Measurements from ENCODE around the gene EFR3B.

EFR3B gene

DNA sequence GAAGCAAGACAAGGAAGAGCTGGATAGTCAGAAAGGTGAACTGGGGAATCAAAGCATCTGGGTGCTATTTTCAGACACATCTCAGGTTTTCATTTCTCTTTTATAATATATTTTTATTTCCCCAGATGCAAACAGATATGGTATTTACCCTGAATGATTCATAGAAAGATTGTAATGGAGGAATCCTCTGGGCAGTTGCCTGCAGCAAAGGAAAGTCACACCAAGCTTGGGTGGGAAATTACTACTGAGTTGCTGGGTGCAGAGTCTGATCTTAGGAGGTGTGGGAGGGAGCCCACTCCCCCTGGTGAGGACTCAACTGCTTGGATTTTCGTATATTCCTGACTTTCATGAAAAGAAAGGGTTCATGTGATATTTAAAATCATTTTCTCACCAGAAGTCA lies 2.1 kb downstream of the EFR3B start:
- DNase-seq (ENCODE audit: insufficient read length, low spot score) (no peak), FAIRE-seq (no peak)
- TF ChIP-seq PAX5 (IDR thresholded peaks at IDR 0.05; ENCODE audit: insufficient read depth, low read length, severe bottlenecking) (no peak), POU2F2 (IDR thresholded peaks at IDR 0.05; ENCODE audit: low read depth, low read length) (no peak), SPI1 (IDR thresholded peaks at IDR 0.05; ENCODE audit: low read depth, low read length) (no peak), TAF1 (IDR thresholded peaks at IDR 0.05; ENCODE audit: low read depth, low read length) (no peak), POLR2AphosphoS5 (IDR thresholded peaks at IDR 0.05; ENCODE audit: low read depth, low read length) (no peak), POLR2A (IDR thresholded peaks at IDR 0.05; ENCODE audit: low read depth, low read length) (no peak)

DNA sequence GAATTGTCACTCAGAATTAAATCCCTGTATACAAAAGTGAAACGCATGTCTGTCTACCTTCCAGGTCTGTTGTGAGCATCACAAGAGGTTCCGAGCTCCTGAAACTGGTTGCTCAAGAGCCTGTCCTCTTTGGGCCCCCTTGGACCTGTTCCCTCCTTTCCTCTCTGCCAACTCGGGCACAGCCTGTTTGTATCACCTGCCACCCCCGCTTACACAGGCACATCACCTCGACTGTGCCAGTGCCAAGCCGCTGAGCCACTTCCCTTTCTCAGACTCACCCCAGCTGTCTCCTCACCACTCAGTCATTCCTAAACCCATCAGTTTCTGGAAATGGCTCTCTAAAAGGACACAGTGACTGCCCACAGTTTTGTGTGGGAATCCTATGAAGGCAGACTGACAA lies 3.1 kb downstream of the EFR3B start:
- FAIRE-seq = peak; percentile 72

DNA sequence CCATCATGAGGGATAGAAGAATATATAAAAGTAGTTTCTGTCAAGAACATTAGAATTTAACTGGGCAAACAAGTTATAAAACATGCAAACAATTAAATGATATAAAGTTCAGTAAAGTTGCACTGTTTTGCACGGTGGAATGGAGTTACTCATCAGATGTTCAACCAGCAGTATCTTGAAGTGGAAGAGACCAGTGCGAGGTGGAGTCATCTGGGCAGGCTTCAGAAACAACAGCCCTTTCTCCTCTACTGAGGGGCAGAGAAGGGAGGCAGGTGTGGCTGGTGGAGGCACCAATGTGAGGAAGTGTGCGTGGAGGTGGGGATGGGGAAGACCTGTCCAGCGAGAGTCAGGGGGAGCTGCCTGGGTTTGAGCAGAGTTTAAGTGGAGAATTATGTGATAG lies 7.5 kb downstream of the EFR3B start:
- DNase-seq (ENCODE audit: insufficient read length, low spot score) = no peak
- peak; percentile 20 for FAIRE-seq
- TF ChIP-seq SPI1 (IDR thresholded peaks at IDR 0.05; ENCODE audit: low read depth, low read length) (no peak), TAF1 (IDR thresholded peaks at IDR 0.05; ENCODE audit: low read depth, low read length) (no peak)

More for the DNA sequence above, 3.1 kb downstream of the EFR3B start:
- TF ChIP-seq POLR2A (IDR thresholded peaks at IDR 0.05; ENCODE audit: low read depth, low read length) (no peak), SPI1 (IDR thresholded peaks at IDR 0.05; ENCODE audit: low read depth, low read length) (peak; percentile 76)
- DNase-seq (ENCODE audit: insufficient read length, low spot score) = no peak

DNA sequence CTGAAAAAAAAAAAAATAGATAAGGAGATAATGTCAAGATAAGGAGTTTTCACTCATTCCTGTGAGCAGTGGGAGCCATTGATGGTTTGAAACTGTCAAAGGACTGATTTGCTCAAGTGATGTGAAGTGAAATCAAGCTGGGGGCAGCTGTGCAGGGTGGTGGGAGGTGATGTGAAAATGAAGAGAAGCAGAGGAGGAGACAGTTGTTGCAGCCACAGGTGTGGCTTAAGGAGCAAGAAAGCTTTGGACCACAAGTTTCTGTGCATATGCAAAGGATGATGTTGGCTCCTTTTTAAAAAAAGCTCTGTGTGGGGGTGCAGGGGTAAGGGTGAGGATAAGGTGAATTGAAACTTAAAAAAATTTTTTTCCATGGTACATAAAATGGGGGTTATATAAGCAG lies 8.3 kb downstream of the EFR3B start:
- TF ChIP-seq POU2F2 (IDR thresholded peaks at IDR 0.05; ENCODE audit: low read depth, low read length) = peak; percentile 83; the same call in 1 of the 2 replicates
- no peak for TF ChIP-seq SPI1 (IDR thresholded peaks at IDR 0.05; ENCODE audit: low read depth, low read length)
- FAIRE-seq (peak; percentile 97), DNase-seq (ENCODE audit: insufficient read length, low spot score) (peak; percentile 39)

DNA sequence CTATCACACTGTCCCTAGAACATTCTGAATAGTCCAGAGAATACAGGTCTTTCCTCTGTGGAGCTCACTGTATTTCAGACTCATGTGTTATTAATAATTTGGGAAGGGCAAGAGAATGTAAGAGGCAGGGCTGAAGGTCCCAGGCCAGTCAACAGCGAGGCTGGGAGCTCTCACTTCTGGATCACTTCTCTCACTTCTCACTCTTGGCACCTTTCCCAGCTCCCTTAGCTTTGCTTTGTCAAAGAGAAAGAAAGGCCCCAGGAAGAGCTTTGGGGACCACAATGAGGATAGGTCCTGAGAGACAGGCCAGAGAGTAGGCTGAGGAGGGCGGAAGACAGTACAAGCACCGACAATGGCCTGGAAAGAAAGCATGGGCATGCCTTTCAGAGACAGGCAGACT lies 11.2 kb downstream of the EFR3B start:
- FAIRE-seq (no peak), DNase-seq (ENCODE audit: insufficient read length, low spot score) (no peak)
- TF ChIP-seq POLR2A (IDR thresholded peaks at IDR 0.05; ENCODE audit: low read depth, low read length) = no peak
- TF ChIP-seq POLR2AphosphoS5 (IDR thresholded peaks at IDR 0.05; ENCODE audit: low read depth, low read length) = no peak
- no peak for TF ChIP-seq PAX5 (IDR thresholded peaks at IDR 0.05; ENCODE audit: insufficient read depth, low read length, severe bottlenecking)
- no peak for TF ChIP-seq TAF1 (IDR thresholded peaks at IDR 0.05; ENCODE audit: low read depth, low read length)
- no peak for TF ChIP-seq POU2F2 (IDR thresholded peaks at IDR 0.05; ENCODE audit: low read depth, low read length)
- TF ChIP-seq SPI1 (IDR thresholded peaks at IDR 0.05; ENCODE audit: low read depth, low read length) = no peak

DNA sequence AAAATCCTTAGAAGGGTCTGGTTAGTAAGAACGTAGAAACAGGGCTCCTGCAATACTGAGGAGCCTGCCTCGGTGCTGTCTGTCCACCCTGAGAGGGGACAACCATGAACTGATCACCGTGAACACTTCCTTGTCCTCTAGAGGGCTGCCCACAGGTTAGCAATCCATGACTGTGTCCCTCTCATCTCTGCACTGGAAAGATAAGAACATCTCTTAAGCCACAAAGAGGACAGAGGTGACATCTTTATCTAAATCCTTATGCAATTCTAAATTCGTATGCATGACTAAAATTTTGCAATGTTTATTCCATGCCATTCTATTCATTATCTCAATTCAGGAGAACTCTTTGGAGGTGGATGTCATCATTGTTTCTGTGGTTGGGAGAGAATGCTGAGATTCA lies 12.8 kb downstream of the EFR3B start:
- TF ChIP-seq SPI1 (IDR thresholded peaks at IDR 0.05; ENCODE audit: low read depth, low read length) = no peak
- TF ChIP-seq POLR2AphosphoS5 (IDR thresholded peaks at IDR 0.05; ENCODE audit: low read depth, low read length) = no peak
- no peak for TF ChIP-seq POLR2A (IDR thresholded peaks at IDR 0.05; ENCODE audit: low read depth, low read length)
- TF ChIP-seq POU2F2 (IDR thresholded peaks at IDR 0.05; ENCODE audit: low read depth, low read length) = no peak
- TF ChIP-seq PAX5 (IDR thresholded peaks at IDR 0.05; ENCODE audit: insufficient read depth, low read length, severe bottlenecking) = no peak
- TF ChIP-seq TAF1 (IDR thresholded peaks at IDR 0.05; ENCODE audit: low read depth, low read length) = no peak
- FAIRE-seq (no peak), DNase-seq (ENCODE audit: insufficient read length, low spot score) (no peak)

DNA sequence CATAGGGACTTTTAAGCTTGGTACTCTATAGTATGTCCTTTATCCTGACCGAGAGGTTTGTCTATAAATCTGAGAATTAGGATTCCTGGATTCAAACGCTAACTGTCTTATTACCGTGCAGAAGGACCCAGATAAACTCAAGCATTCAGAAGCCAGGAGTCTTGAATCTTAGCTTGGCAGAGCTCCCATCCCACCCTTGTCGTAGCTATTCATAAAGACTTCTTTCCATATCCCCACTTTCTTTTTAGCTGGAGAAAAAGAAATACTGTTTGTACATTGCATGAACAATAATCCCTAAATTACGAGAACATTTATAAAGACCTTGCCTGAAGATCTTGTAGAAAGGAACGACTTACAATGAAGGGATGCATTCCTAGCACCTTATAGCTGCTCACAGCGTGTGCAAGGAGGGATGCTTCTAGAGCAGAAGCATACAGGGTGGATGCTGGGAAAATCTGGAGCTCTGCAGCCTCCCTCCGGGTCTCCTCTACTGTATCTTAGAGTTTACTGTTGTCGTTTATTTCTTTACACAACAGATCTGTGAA lies 13.6 kb downstream of the EFR3B start:
- FAIRE-seq = no peak
- TF ChIP-seq SPI1 (IDR thresholded peaks at IDR 0.05; ENCODE audit: low read depth, low read length) = no peak
- TF ChIP-seq TAF1 (IDR thresholded peaks at IDR 0.05; ENCODE audit: low read depth, low read length) = no peak
- TF ChIP-seq POLR2A (IDR thresholded peaks at IDR 0.05; ENCODE audit: low read depth, low read length) = no peak
- TF ChIP-seq PAX5 (IDR thresholded peaks at IDR 0.05; ENCODE audit: insufficient read depth, low read length, severe bottlenecking) = no peak
- TF ChIP-seq POU2F2 (IDR thresholded peaks at IDR 0.05; ENCODE audit: low read depth, low read length) = no peak
- no peak for TF ChIP-seq POLR2AphosphoS5 (IDR thresholded peaks at IDR 0.05; ENCODE audit: low read depth, low read length)
- no peak for DNase-seq (ENCODE audit: insufficient read length, low spot score)

DNA sequence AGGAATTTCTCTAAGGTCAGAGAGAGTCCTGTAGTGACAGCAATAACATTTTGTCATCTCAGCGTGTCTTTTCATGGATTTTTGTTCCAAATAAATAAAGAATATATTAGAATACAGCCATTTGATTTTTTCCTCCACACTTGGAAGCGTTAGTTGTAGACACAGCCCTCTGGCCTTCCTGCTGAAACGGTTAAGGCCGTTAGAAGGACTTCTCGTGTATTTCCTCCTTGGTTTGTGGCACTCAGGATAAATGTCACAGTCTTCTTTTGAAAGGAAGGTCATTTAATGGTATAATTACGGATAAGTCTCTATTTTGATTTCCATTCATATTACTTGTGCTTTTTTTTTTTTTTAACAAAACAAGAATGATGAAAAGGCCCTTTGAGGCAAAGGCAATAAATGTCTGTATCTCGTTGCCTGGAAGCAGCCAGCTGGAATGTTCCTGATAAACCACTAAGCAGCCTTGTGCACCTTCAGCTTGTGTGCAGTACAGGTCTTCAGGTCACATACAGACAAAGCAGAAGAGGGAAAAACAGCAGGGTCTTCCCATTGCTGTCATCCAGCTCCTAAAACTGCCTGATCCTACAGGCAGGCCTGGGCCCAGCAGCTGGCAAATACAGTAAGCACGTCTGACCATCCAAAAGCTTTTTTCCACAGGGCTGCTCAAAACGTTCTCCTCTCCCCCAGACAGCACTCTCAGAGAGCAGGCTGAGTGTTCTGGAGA lies 14.4 kb downstream of the EFR3B start:
- no peak for TF ChIP-seq PAX5 (IDR thresholded peaks at IDR 0.05; ENCODE audit: insufficient read depth, low read length, severe bottlenecking)
- no peak for TF ChIP-seq POLR2A (IDR thresholded peaks at IDR 0.05; ENCODE audit: low read depth, low read length)
- DNase-seq (ENCODE audit: insufficient read length, low spot score) = no peak
- no peak for FAIRE-seq

DNA sequence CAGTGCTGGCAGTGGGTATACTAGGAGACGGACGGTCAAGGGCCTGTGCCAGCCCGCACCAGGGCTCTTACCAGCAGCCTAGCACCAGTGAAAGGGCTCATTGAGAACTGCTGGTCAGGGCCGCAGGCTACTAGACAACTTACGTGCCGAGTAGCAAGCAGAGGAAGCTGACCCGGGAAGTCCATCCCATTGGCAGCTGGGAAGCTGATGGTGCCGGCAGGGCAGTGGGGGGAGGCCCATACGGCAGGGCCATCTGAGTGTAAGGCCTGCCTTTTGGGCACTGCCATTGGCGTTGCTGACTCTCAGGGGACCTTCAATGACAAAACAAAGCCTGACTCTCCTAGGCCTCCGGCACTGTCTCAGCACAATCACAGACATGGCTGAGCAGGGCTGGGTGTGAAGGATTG lies 20.6 kb downstream of the EFR3B start:
- FAIRE-seq (no peak), DNase-seq (ENCODE audit: insufficient read length, low spot score) (no peak)
- TF ChIP-seq POLR2AphosphoS5 (IDR thresholded peaks at IDR 0.05; ENCODE audit: low read depth, low read length) = no peak
- no peak for TF ChIP-seq TAF1 (IDR thresholded peaks at IDR 0.05; ENCODE audit: low read depth, low read length)
- TF ChIP-seq POLR2A (IDR thresholded peaks at IDR 0.05; ENCODE audit: low read depth, low read length) = no peak
- no peak for TF ChIP-seq POU2F2 (IDR thresholded peaks at IDR 0.05; ENCODE audit: low read depth, low read length)
- TF ChIP-seq SPI1 (IDR thresholded peaks at IDR 0.05; ENCODE audit: low read depth, low read length) = no peak
- no peak for TF ChIP-seq PAX5 (IDR thresholded peaks at IDR 0.05; ENCODE audit: insufficient read depth, low read length, severe bottlenecking)

DNA sequence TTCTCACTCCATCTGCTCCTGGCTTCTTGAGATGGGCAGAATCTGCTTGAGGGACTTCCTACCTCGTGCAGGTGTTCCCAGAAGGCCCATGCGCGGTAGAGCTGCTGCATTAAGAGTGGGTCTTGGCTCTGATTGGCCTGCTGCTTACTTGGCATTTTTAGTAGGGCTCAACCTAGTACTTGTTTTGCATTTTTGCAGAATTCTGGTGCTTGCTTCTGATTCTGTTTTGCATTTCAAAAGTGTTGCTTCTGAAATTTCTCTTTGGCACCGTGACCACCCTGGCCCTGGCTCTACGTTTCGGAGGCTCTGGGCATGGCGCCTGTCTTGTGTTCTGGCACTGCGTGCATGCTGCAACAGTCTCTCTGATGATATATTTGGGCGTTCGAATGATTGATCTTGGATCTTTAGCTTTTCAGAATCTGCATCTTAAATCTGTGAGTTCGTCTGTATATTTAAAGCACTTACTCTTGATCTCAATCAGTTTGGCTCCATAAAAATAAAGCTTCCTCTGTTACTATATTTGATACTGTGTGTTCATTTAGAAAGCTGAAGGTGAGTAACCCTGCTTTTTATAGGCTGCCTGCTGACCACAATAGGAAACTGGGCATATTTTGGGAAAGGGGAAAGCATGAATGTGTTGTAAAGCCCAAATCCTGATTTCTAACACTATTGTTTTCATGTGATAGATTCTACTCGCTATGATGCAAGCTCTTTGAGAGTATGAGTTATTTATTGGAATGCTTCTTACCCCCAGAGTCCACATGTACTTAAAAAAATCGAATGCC lies 22.2 kb downstream of the EFR3B start:
- TF ChIP-seq POLR2AphosphoS5 (IDR thresholded peaks at IDR 0.05; ENCODE audit: low read depth, low read length) = no peak
- no peak for TF ChIP-seq PAX5 (IDR thresholded peaks at IDR 0.05; ENCODE audit: insufficient read depth, low read length, severe bottlenecking)
- no peak for TF ChIP-seq TAF1 (IDR thresholded peaks at IDR 0.05; ENCODE audit: low read depth, low read length)
- TF ChIP-seq POU2F2 (IDR thresholded peaks at IDR 0.05; ENCODE audit: low read depth, low read length) = no peak
- TF ChIP-seq POLR2A (IDR thresholded peaks at IDR 0.05; ENCODE audit: low read depth, low read length) = no peak
- TF ChIP-seq SPI1 (IDR thresholded peaks at IDR 0.05; ENCODE audit: low read depth, low read length) = no peak
- FAIRE-seq (peak; percentile 89), DNase-seq (ENCODE audit: insufficient read length, low spot score) (peak; percentile 49)

Measured in GM12891 (cell line).